Lung (tissue), 12 donors: ENCODE data around the gene ITGA3. TPM values are rescaled to one million over a fixed set of nuclear protein-coding genes. Genes with fewer than 3 reads are reported as not detected.
A peak's percentile ranks its signal among the peaks of the same experiment; 100 is the strongest.

Source experiments
- ATAC-seq: fragments of 200-7000 bp; cut with Tn5 transposase; one replicate; pipeline ENCODE4 v1.9.1; 2020; ENCODE audit warnings: moderate number of reproducible peaks; ENCODE audit not compliant: insufficient read depth, low FRiP score
- DNase-seq, 3 donors: peaks; one replicate each; pipeline ENCODE4 v3.0.0-alpha.2; 2013 to 2017
- H3K27ac ChIP-seq, 2 donors: one replicate each; pipeline ENCODE4 v1.5.1; 2013; ENCODE audit warnings: mild to moderate bottlenecking in 2 of 2, moderate library complexity in 2 of 2, control low read depth in 1 of 2, inconsistent platforms in 1 of 2, low read depth in 1 of 2, low read length in 1 of 2
- H3K27me3 ChIP-seq, 3 donors: one replicate each; pipeline ENCODE4 v1.5.1; 2013; ENCODE audit warnings: low read length in 2 of 3; ENCODE audit not compliant: control insufficient read depth in 3 of 3, insufficient read depth in 3 of 3
- H3K36me3 ChIP-seq, 4 donors: one replicate each; pipeline ENCODE4 v1.5.1; 2013; ENCODE audit warnings: low read length in 4 of 4, mild to moderate bottlenecking in 1 of 4, moderate library complexity in 1 of 4; ENCODE audit not compliant: control insufficient read depth in 4 of 4, insufficient read depth in 4 of 4
- H3K4me1 ChIP-seq, 5 donors: one replicate each; pipeline ENCODE4 v1.5.1; 2013; ENCODE audit warnings: low read length in 5 of 5, mild to moderate bottlenecking in 2 of 5, moderate library complexity in 1 of 5; ENCODE audit not compliant: control insufficient read depth in 5 of 5, insufficient read depth in 5 of 5
- H3K4me3 ChIP-seq: one replicate; pipeline ENCODE4 v1.5.1; 2013; ENCODE audit warnings: mild to moderate bottlenecking, control low read depth, moderate library complexity
- H3K9ac ChIP-seq, 2 donors: one replicate each; pipeline ENCODE4 v1.5.1; 2013; ENCODE audit warnings: low read length in 2 of 2, control low read depth in 1 of 2; ENCODE audit not compliant: insufficient read depth in 1 of 2
- H3K9me3 ChIP-seq, 4 donors: one replicate each; pipeline ENCODE4 v1.5.1; 2013; ENCODE audit warnings: low read length in 3 of 4, mild to moderate bottlenecking in 1 of 4, moderate library complexity in 1 of 4; ENCODE audit not compliant: control insufficient read depth in 4 of 4, insufficient read depth in 3 of 4
- CTCF ChIP-seq: IDR thresholded peaks from 2 replicates; pipeline ENCODE4 v1.5.1; 2012; ENCODE audit warnings: mild to moderate bottlenecking; ENCODE audit errors: control extremely low read depth, extremely low read depth
- WGBS, 2 donors: extraction: QIAGEN DNeasy Blood & Tissue Kit; methylation state at CpG; one replicate each; pipeline ENCODE4 v1.1.7; 2013; 5-methylcytosine and 5-hydroxymethylcytosine counted together
- polyA plus RNA-seq, 2 donors: library from polyadenylated mRNA; stranded (reverse); fragments of 200-250 nt; gene quantifications; one replicate each; pipeline ENCODE4 v1.2.1, GENCODE V29; 2013
- total RNA-seq, 2 donors: library from RNA; depleted of rRNA in 1 of 2; stranded (reverse); fragments of >200 nt in 1 of 2; gene quantifications; one replicate each; pipeline ENCODE4 v1.2.1, GENCODE V29; 2014 to 2021
- donor health status: control.
- donor health status: control.
- donor health status: Bipolar disorder and iron deficiency.
- donor health status: healthy.
- donor health status: DM: yes; HTN: yes; CAD: no.

The ITGA3 gene
- total and polyA plus RNA-seq, 4 donors = 83.9 to 204 (median 133) TPM

GRCh38 chr17:50049636-50050035 is 6.3 kb upstream of the ITGA3 start:
- no peak for ATAC-seq
- H3K27me3 ChIP-seq = peaks cover 0 to 2% (median 0%) of the 10 kb centered on the region in 3 donors
- H3K4me1 ChIP-seq = peaks cover 5 to 51% (median 13%) of the 10 kb centered on the region in 5 donors
- no peak overlapping the region for H3K4me3 ChIP-seq
- H3K36me3 ChIP-seq = no peaks in the 10 kb centered on the region
- DNase-seq = no peak
- H3K27ac ChIP-seq = peak overlapping the region in 1 of 2 donors; percentile 0
- H3K9ac ChIP-seq = no peak overlapping the region
- TF ChIP-seq CTCF = no peak
- H3K9me3 ChIP-seq = no peaks in the 10 kb centered on the region
- WGBS, 2 donors = 71 to 73% methylated on average over 3 of the region's 3 CpGs

GRCh38 chr17:50050431-50051032 is 5.4 kb upstream of the ITGA3 start:
- ATAC-seq (no peak), DNase-seq (no peak)
- TF ChIP-seq CTCF = no peak
- H3K27me3 ChIP-seq = peaks cover 0 to 6% (median 5%) of the 10 kb centered on the region in 3 donors
- H3K9ac ChIP-seq = no peak overlapping the region
- H3K27ac ChIP-seq = peak overlapping the region in 1 of 2 donors; percentile 72
- H3K4me1 ChIP-seq = peaks cover 5 to 43% (median 13%) of the 10 kb centered on the region in 5 donors
- WGBS, 2 donors = 92 to 95% methylated on average over 12 of the region's 12 CpGs
- H3K36me3 ChIP-seq = no peaks in the 10 kb centered on the region
- H3K9me3 ChIP-seq = no peaks in the 10 kb centered on the region
- H3K4me3 ChIP-seq = no peak overlapping the region

GRCh38 chr17:50051082-50051576 is 4.8 kb upstream of the ITGA3 start:
- Histone ChIP-seq H3K9me3 (no peaks in the 10 kb centered on the region), H3K9ac (no peak overlapping the region), H3K36me3 (no peaks in the 10 kb centered on the region), H3K27ac (peak overlapping the region in 1 of 2 donors; percentile 72), H3K4me1 (peaks cover 5 to 45% (median 13%) of the 10 kb centered on the region in 5 donors), H3K4me3 (no peak overlapping the region), H3K27me3 (peaks cover 0 to 6% (median 5%) of the 10 kb centered on the region in 3 donors)
- 68 to 76% methylated on average over 4 of the region's 4 CpGs for WGBS, 2 donors
- DNase-seq (no peak), ATAC-seq (no peak)
- TF ChIP-seq CTCF = no peak

- Histone ChIP-seq H3K4me1 (peaks cover 5 to 50% (median 17%) of the 10 kb centered on the region in 5 donors), H3K27me3 (peaks cover 0 to 6% (median 5%) of the 10 kb centered on the region in 3 donors), H3K4me3 (no peak overlapping the region), H3K9ac (no peak overlapping the region), H3K9me3 (no peaks in the 10 kb centered on the region), H3K36me3 (no peaks in the 10 kb centered on the region), H3K27ac (peak overlapping the region in 1 of 2 donors; percentile 72)
- WGBS, 2 donors = 55 to 80% methylated on average over 2 of the region's 2 CpGs
- TF ChIP-seq CTCF = no peak
- DNase-seq (no peak), ATAC-seq (no peak)
Measured at GRCh38 chr17:50051606-50052005, 4.3 kb upstream of the ITGA3 start.
